HL-60 (cell line): ENCODE data around the gene KRT17.

Experiments
- POLR2AphosphoS5 ChIP-seq: IDR thresholded peaks from 2 replicates; pipeline ENCODE4 v1.6.1; 2012; ENCODE audit warnings: low read depth
- TF ChIP-seq, protein P1 (sequence below): IDR thresholded peaks from one replicate; pipeline ENCODE4 v1.5.1; 2011; ENCODE audit warnings: low read length, control low read depth, inconsistent platforms; ENCODE audit not compliant: insufficient read depth

DNA sequence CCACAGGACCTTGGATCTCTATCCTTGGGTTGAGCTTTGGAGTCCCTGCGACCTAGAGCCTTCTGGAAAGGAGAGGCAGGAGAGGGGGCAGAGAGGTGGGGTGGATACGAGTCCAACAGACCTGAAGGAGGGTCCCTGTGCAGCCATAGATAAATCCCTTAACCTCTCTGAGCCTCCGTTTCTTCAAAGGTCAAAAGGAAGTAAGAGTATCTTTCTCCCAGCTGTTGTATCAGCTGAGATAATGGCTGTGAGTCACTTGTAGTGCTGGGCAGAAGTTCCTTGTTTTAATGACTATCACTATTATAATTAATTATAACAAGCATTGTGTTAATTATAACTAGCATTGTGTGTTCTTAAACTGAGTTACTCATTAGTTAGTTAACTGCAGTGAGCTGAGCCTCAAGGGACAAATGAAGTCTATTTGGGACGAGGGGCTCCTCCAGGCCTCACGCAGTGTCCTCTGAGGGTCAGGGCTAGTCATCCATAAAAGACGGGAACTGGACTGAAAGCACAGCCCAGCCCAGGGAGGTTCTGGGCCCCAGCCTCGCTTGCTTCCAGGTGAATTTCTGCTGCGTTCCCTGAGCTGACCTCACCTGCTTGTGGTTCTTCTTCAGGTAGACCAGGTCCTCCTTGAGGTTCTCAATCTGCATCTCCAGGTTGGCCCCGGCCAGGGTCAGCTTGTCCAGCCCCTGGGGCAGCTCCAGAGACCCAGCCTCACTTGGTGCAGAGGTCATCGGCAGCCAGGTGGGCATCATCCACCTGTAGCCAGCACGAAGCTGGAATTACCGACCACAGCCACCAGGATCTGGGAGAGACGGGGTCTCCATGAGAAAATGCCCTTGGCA is 5.7 kb upstream of the KRT17 start:
- TF ChIP-seq, protein P1, sequence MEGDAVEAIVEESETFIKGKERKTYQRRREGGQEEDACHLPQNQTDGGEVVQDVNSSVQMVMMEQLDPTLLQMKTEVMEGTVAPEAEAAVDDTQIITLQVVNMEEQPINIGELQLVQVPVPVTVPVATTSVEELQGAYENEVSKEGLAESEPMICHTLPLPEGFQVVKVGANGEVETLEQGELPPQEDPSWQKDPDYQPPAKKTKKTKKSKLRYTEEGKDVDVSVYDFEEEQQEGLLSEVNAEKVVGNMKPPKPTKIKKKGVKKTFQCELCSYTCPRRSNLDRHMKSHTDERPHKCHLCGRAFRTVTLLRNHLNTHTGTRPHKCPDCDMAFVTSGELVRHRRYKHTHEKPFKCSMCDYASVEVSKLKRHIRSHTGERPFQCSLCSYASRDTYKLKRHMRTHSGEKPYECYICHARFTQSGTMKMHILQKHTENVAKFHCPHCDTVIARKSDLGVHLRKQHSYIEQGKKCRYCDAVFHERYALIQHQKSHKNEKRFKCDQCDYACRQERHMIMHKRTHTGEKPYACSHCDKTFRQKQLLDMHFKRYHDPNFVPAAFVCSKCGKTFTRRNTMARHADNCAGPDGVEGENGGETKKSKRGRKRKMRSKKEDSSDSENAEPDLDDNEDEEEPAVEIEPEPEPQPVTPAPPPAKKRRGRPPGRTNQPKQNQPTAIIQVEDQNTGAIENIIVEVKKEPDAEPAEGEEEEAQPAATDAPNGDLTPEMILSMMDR, result no peak
- no peak for TF ChIP-seq POLR2AphosphoS5
